ENCODE results near the gene SLC9C2.
"Not testable (repeated sequence)": the region's sequence is repeated elsewhere in the genome, so short reads cannot be mapped to it uniquely, and the experiment has no call there.

Gene SLC9C2

GRCh38 chr1:173573596-173573995 is 29.3 kb downstream of the SLC9C2 start:
- no peak for DNase-seq

GRCh38 chr1:173572201-173572873 is 30.5 kb downstream of the SLC9C2 start:
- no peak for DNase-seq

GRCh38 chr1:173570370-173571007 is 32.4 kb downstream of the SLC9C2 start:
- no peak for DNase-seq

- no peak for DNase-seq
Observed at GRCh38 chr1:173568483-173568882, 34.4 kb downstream of the SLC9C2 start.

- DNase-seq, result not testable (repeated sequence)
Observed at GRCh38 chr1:173563846-173564245, 39.0 kb downstream of the SLC9C2 start.

- DNase-seq, result no peak
Observed at GRCh38 chr1:173562813-173563212, 40.1 kb downstream of the SLC9C2 start.

GRCh38 chr1:173561263-173561662 is 41.6 kb downstream of the SLC9C2 start:
- no peak for DNase-seq

GRCh38 chr1:173560285-173560880 is 42.5 kb downstream of the SLC9C2 start:
- DNase-seq, result no peak

GRCh38 chr1:173555651-173556305 is 47.1 kb downstream of the SLC9C2 start:
- DNase-seq, result no peak

- no peak for DNase-seq
Observed at GRCh38 chr1:173554541-173555250, 48.2 kb downstream of the SLC9C2 start.

GRCh38 chr1:173554089-173554488 is 48.8 kb downstream of the SLC9C2 start:
- DNase-seq, result no peak

- no peak for DNase-seq
Observed at GRCh38 chr1:173553312-173553711, 49.6 kb downstream of the SLC9C2 start.

GRCh38 chr1:173551699-173552098 is 51.2 kb downstream of the SLC9C2 start:
- no peak for DNase-seq

- no peak for DNase-seq
Observed at GRCh38 chr1:173549813-173550212, 53.1 kb downstream of the SLC9C2 start.

- no peak for DNase-seq
Observed at GRCh38 chr1:173545688-173546087, 57.2 kb downstream of the SLC9C2 start.

GRCh38 chr1:173536223-173536622 is 66.6 kb downstream of the SLC9C2 start:
- no peak for DNase-seq

- DNase-seq, result no peak
Observed at GRCh38 chr1:173532237-173532636, 70.6 kb downstream of the SLC9C2 start.

- no peak for DNase-seq
Observed at GRCh38 chr1:173530795-173531693, 71.8 kb downstream of the SLC9C2 start.

- no peak for DNase-seq
Observed at GRCh38 chr1:173529106-173529505, 73.8 kb downstream of the SLC9C2 start.

GRCh38 chr1:173527151-173527826 is 75.6 kb downstream of the SLC9C2 start:
- no peak for DNase-seq

GRCh38 chr1:173525926-173526325 is 76.9 kb downstream of the SLC9C2 start:
- DNase-seq, result no peak
